ENCODE measurements around the gene GLP1R. TPM values are rescaled to one million over a fixed set of nuclear protein-coding genes. Genes with fewer than 3 reads are reported as not detected.

GLP1R gene
- total RNA-seq, 1 experiment from 2014 or later = not detected

- POLR2A ChIA-PET (ENCODE audit: low non-redundant PET) = interaction anchor here (0.7 kb wide), 1 partner anchor 61 kb away, joined by 3 read pairs; no protein-coding TSS in a partner anchor
- no peak overlapping the region for H3K27ac ChIP-seq (ENCODE audit: low read depth, low read length, poor library complexity, severe bottlenecking)
- intact Hi-C loops (cut with micrococcal nuclease; ENCODE audit: unreplicated experiment) = no loop called here
Measured at GRCh38 chr6:39086294-39086693, 37.7 kb downstream of the GLP1R start.

DNA sequence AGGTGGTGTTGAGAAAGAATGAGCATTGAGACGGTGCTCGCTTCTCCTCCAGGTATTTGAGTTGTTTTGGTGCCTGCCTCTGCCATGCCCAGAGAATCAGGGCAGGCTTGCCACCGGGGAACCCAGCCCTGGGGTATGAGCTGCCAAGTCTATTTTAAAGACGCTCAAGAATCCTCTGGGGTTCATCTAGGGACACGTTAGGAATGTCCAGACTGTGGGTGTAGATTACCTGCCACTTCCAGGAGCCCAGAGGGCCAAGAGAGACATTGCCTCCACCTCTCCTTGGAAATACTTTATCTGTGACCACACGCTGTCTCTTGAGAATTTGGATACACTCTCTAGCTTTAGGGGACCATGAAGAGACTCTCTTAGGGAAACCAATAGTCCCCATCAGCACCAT lies 38.1 kb downstream of the GLP1R start:
- CTCF ChIA-PET = no interaction called here
- no TSS peak for BruUV-seq (replicated peaks)
- H3K36me3 ChIP-seq (ENCODE audit: insufficient read depth, low read length, poor library complexity, severe bottlenecking) = no peaks in the 10 kb centered on the region
- no peak overlapping the region for H3K4me3 ChIP-seq (ENCODE audit: low read depth, low read length, poor library complexity, severe bottlenecking)
- peaks cover 32% of the 10 kb centered on the region for H3K27me3 ChIP-seq (replicated peaks; ENCODE audit: insufficient read depth, low read depth, low read length, poor library complexity)
- H3K9me3 ChIP-seq (ENCODE audit: low read depth, low read length, poor library complexity, severe bottlenecking) = no peaks in the 10 kb centered on the region
- no peak for DNase-seq (ENCODE audit: low spot score)
- no peak for TF ChIP-seq EZH2 (IDR thresholded peaks at IDR 0.05; ENCODE audit: borderline replicate concordance, low read depth, low read length, poor library complexity, severe bottlenecking)
- no peak for TF ChIP-seq CTCF (conservative IDR thresholded peaks at IDR 0.05; ENCODE audit: low read depth, low read length)
- intact Hi-C loops (cut with micrococcal nuclease; ENCODE audit: unreplicated experiment) = no loop called here
- H3K4me1 ChIP-seq (ENCODE audit: insufficient read depth, low read length, poor library complexity, severe bottlenecking) = no peaks in the 10 kb centered on the region
- no peak overlapping the region for H3K27ac ChIP-seq (ENCODE audit: low read depth, low read length, poor library complexity, severe bottlenecking)
- POLR2A ChIA-PET (ENCODE audit: low non-redundant PET) = interaction anchor here (0.7 kb wide), 1 partner anchor 62 kb away, joined by 3 read pairs; no protein-coding TSS in a partner anchor

More at GRCh38 chr6:39086294-39086693, 37.7 kb downstream of the GLP1R start:
- no TSS peak for BruUV-seq (replicated peaks)
- no peaks in the 10 kb centered on the region for H3K36me3 ChIP-seq (ENCODE audit: insufficient read depth, low read length, poor library complexity, severe bottlenecking)
- CTCF ChIA-PET = no interaction called here
- H3K9me3 ChIP-seq (ENCODE audit: low read depth, low read length, poor library complexity, severe bottlenecking) = no peaks in the 10 kb centered on the region
- DNase-seq (ENCODE audit: low spot score) = no peak
- TF ChIP-seq EZH2 (IDR thresholded peaks at IDR 0.05; ENCODE audit: borderline replicate concordance, low read depth, low read length, poor library complexity, severe bottlenecking) (no peak), CTCF (conservative IDR thresholded peaks at IDR 0.05; ENCODE audit: low read depth, low read length) (no peak)
- H3K4me3 ChIP-seq (ENCODE audit: low read depth, low read length, poor library complexity, severe bottlenecking) = no peak overlapping the region
- H3K4me1 ChIP-seq (ENCODE audit: insufficient read depth, low read length, poor library complexity, severe bottlenecking) = no peaks in the 10 kb centered on the region
- H3K27me3 ChIP-seq (replicated peaks; ENCODE audit: insufficient read depth, low read depth, low read length, poor library complexity) = peaks cover 31% of the 10 kb centered on the region

- Histone ChIP-seq H3K4me3 (ENCODE audit: low read depth, low read length, poor library complexity, severe bottlenecking) (no peak overlapping the region), H3K4me1 (ENCODE audit: insufficient read depth, low read length, poor library complexity, severe bottlenecking) (no peaks in the 10 kb centered on the region), H3K27ac (ENCODE audit: low read depth, low read length, poor library complexity, severe bottlenecking) (no peak overlapping the region), H3K36me3 (ENCODE audit: insufficient read depth, low read length, poor library complexity, severe bottlenecking) (no peaks in the 10 kb centered on the region), H3K9me3 (ENCODE audit: low read depth, low read length, poor library complexity, severe bottlenecking) (no peaks in the 10 kb centered on the region), H3K27me3 (replicated peaks; ENCODE audit: insufficient read depth, low read depth, low read length, poor library complexity) (peaks cover 32% of the 10 kb centered on the region)
- DNase-seq (ENCODE audit: low spot score) = no peak
- POLR2A ChIA-PET (ENCODE audit: low non-redundant PET) = no interaction called here
- CTCF ChIA-PET = no interaction called here
- TF ChIP-seq EZH2 (IDR thresholded peaks at IDR 0.05; ENCODE audit: borderline replicate concordance, low read depth, low read length, poor library complexity, severe bottlenecking) = no peak
- TF ChIP-seq CTCF (conservative IDR thresholded peaks at IDR 0.05; ENCODE audit: low read depth, low read length) = no peak
- intact Hi-C loops (cut with micrococcal nuclease; ENCODE audit: unreplicated experiment) = no loop called here
- BruUV-seq (replicated peaks) = no TSS peak
Measured at GRCh38 chr6:39087197-39087596, 38.6 kb downstream of the GLP1R start.
